Mesothelial cell of epicardium (in vitro differentiated cells): ENCODE measurements around the gene KCNG4. TPM values are rescaled to one million over a fixed set of nuclear protein-coding genes. Genes with fewer than 3 reads are reported as not detected.

ENCODE experiments used
- DNase-seq, 2 experiments: peaks; one replicate each; pipeline ENCODE4 v3.0.0; 2021; ENCODE audit warnings: low spot score in 2 of 2; ENCODE audit not compliant: unreplicated experiment in 2 of 2
- H3K27ac Mint-ChIP-seq: 2 replicates; pipeline ENCODE4 v1.8.0; 2021; ENCODE audit warnings: mixed read lengths
- H3K27me3 Mint-ChIP-seq: 2 replicates; pipeline ENCODE4 v1.8.0; 2021; ENCODE audit warnings: low read depth, mixed read lengths
- H3K36me3 Mint-ChIP-seq: 2 replicates; pipeline ENCODE4 v1.8.0; 2021; ENCODE audit warnings: mixed read lengths
- H3K4me1 Mint-ChIP-seq: 2 replicates; pipeline ENCODE4 v1.8.0; 2021; ENCODE audit warnings: mixed read lengths
- H3K4me3 Mint-ChIP-seq: 2 replicates; pipeline ENCODE4 v1.8.0; 2021; ENCODE audit warnings: mild to moderate bottlenecking, moderate library complexity, mixed read lengths
- H3K9me3 Mint-ChIP-seq: 2 replicates; pipeline ENCODE4 v1.8.0; 2021; ENCODE audit warnings: mixed read lengths
- total RNA-seq: library from RNA; stranded (reverse); gene quantifications from 3 replicates; pipeline ENCODE4 v1.2.1, GENCODE V29; 2021
- TF ChIP-seq, protein P1 (sequence below): fragments of 200-600 bp; sonication (generic); IDR thresholded peaks from one replicate; pipeline ENCODE4 v1.5.0; 2021; ENCODE audit warnings: antibody characterized with exemption; ENCODE audit not compliant: unreplicated experiment

The KCNG4 gene
- total RNA-seq, 1 donor from 2014 or later = not detected

- peaks cover 15% of the 10 kb centered on the region for H3K27me3 Mint-ChIP-seq
- no peaks in the 10 kb centered on the region for H3K4me1 Mint-ChIP-seq
- no peaks in the 10 kb centered on the region for H3K9me3 Mint-ChIP-seq
- no peak overlapping the region for H3K27ac Mint-ChIP-seq
- H3K36me3 Mint-ChIP-seq = no peaks in the 10 kb centered on the region
- TF ChIP-seq, protein P1, sequence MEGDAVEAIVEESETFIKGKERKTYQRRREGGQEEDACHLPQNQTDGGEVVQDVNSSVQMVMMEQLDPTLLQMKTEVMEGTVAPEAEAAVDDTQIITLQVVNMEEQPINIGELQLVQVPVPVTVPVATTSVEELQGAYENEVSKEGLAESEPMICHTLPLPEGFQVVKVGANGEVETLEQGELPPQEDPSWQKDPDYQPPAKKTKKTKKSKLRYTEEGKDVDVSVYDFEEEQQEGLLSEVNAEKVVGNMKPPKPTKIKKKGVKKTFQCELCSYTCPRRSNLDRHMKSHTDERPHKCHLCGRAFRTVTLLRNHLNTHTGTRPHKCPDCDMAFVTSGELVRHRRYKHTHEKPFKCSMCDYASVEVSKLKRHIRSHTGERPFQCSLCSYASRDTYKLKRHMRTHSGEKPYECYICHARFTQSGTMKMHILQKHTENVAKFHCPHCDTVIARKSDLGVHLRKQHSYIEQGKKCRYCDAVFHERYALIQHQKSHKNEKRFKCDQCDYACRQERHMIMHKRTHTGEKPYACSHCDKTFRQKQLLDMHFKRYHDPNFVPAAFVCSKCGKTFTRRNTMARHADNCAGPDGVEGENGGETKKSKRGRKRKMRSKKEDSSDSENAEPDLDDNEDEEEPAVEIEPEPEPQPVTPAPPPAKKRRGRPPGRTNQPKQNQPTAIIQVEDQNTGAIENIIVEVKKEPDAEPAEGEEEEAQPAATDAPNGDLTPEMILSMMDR = no peak
- DNase-seq = no peak
- no peak overlapping the region for H3K4me3 Mint-ChIP-seq
Measured at GRCh38 chr16:84255050-84255810, 15.4 kb upstream of the KCNG4 start.

GRCh38 chr16:84254062-84254461 lies 14.2 kb upstream of the KCNG4 start:
- Mint-ChIP-seq H3K4me3 (no peak overlapping the region), H3K9me3 (no peaks in the 10 kb centered on the region), H3K27ac (no peak overlapping the region), H3K4me1 (no peaks in the 10 kb centered on the region), H3K36me3 (no peaks in the 10 kb centered on the region), H3K27me3 (peaks cover 14% of the 10 kb centered on the region)
- no peak for DNase-seq
- TF ChIP-seq, protein P1 = no peak

GRCh38 chr16:84253173-84253572 lies 13.4 kb upstream of the KCNG4 start:
- H3K4me3 Mint-ChIP-seq = no peak overlapping the region
- no peaks in the 10 kb centered on the region for H3K9me3 Mint-ChIP-seq
- H3K27ac Mint-ChIP-seq = no peak overlapping the region
- peaks cover 11% of the 10 kb centered on the region for H3K27me3 Mint-ChIP-seq
- no peaks in the 10 kb centered on the region for H3K36me3 Mint-ChIP-seq
- DNase-seq = no peak
- TF ChIP-seq, protein P1 = no peak
- no peaks in the 10 kb centered on the region for H3K4me1 Mint-ChIP-seq

DNA sequence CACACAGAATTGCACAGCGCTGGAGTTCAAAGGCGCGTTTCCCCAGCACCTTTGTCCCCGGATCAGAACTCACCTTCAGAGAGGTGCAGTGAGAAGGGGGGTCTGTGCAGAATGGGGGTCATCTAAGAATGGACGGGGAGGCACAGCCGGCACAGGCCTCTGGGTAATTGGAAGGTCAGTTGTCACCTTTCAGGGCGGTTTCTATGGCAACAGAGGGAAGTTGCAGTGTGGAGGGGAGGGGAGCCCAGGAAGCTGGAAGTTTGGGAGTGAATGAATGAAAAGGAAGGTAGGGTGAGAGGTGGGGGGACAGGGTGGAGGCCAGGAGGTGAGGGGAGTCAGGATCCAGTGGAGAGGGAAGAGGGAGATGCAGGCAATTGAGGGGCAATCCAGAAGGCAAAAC lies 12.4 kb upstream of the KCNG4 start:
- Mint-ChIP-seq H3K27me3 (peaks cover 7% of the 10 kb centered on the region), H3K36me3 (no peaks in the 10 kb centered on the region), H3K4me3 (no peak overlapping the region), H3K27ac (no peak overlapping the region), H3K9me3 (no peaks in the 10 kb centered on the region), H3K4me1 (no peaks in the 10 kb centered on the region)
- TF ChIP-seq, protein P1 = no peak
- no peak for DNase-seq

- Mint-ChIP-seq H3K9me3 (peaks cover 12% of the 10 kb centered on the region), H3K27me3 (no peaks in the 10 kb centered on the region)
Measured at GRCh38 chr16:84247844-84248243, 8.0 kb upstream of the KCNG4 start.

More at GRCh38 chr16:84247844-84248243, 8.0 kb upstream of the KCNG4 start:
- H3K27ac Mint-ChIP-seq = no peak overlapping the region
- no peaks in the 10 kb centered on the region for H3K36me3 Mint-ChIP-seq
- DNase-seq = no peak
- peaks cover 11% of the 10 kb centered on the region for H3K4me1 Mint-ChIP-seq
- TF ChIP-seq, protein P1 = no peak
- H3K4me3 Mint-ChIP-seq = no peak overlapping the region
